ENCODE results near the gene TAB2. TPM values are rescaled to one million over a fixed set of nuclear protein-coding genes. Genes with fewer than 3 reads are reported as not detected.

TAB2 gene
- total and polyA plus RNA-seq, 2 experiments from 2014 or later, result 19.8 to 59.2 TPM

DNA sequence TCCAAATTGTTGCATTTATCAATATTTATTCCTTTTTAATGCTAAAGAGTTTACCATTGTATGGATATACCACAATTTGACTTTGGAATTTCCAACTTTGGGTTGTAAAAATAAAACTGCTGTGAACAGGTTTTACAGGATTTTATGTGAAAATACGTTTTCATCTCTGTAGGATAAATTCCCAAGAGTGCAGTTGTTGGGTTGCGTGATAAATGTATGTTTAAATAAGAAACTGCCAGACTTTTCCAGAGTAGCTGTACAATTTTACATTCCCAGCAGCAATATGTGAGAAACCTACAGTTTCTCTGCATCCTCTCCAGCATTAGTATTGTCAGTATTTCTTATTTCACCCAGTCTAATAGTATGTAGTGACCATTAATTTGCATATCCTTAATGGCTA lies 12.6 kb downstream of the TAB2 start:
- Mint-ChIP-seq H3K4me3 (no peak overlapping the region), H3K9me3 (no peaks in the 10 kb centered on the region), H3K4me1 (peaks cover 67% of the 10 kb centered on the region), H3K27me3 (ENCODE audit: insufficient read depth, low read depth, poor library complexity) (no peaks in the 10 kb centered on the region), H3K36me3 (ENCODE audit: low read depth) (no peaks in the 10 kb centered on the region), H3K27ac (no peak overlapping the region)
- Histone ChIP-seq H2AFZ (no peak overlapping the region), H3K27ac (ENCODE audit: low read depth) (no peak overlapping the region), H3K4me2 (peak overlapping the region; percentile 37; the same call in 1 of the 2 replicates), H3K27me3 (ENCODE audit: insufficient read depth) (no peaks in the 10 kb centered on the region), H3F3A (replicated peaks; ENCODE audit: low read depth) (no peaks in the 10 kb centered on the region), H3K4me1 (ENCODE audit: insufficient read depth) (peaks cover 69% of the 10 kb centered on the region), H4K20me1 (replicated peaks; ENCODE audit: insufficient read depth) (peaks cover 37% of the 10 kb centered on the region; the same call in 1 of the 2 replicates), H3K9me2 (ENCODE audit: insufficient read depth) (no peaks in the 10 kb centered on the region), H3K36me3 (ENCODE audit: insufficient read depth) (no peaks in the 10 kb centered on the region), H3K79me2 (replicated peaks; ENCODE audit: insufficient read depth) (peaks cover 100% of the 10 kb centered on the region), H3K4me3 (no peak overlapping the region)
- TF ChIP-seq JUNB (IDR thresholded peaks at IDR 0.05; ENCODE audit: unreplicated experiment), result no peak
- no peak for TF ChIP-seq NANOG (IDR thresholded peaks at IDR 0.05; ENCODE audit: borderline replicate concordance)
- no peak for DNase-seq (ENCODE audit: low spot score)
- ATAC-seq, result no peak

DNA sequence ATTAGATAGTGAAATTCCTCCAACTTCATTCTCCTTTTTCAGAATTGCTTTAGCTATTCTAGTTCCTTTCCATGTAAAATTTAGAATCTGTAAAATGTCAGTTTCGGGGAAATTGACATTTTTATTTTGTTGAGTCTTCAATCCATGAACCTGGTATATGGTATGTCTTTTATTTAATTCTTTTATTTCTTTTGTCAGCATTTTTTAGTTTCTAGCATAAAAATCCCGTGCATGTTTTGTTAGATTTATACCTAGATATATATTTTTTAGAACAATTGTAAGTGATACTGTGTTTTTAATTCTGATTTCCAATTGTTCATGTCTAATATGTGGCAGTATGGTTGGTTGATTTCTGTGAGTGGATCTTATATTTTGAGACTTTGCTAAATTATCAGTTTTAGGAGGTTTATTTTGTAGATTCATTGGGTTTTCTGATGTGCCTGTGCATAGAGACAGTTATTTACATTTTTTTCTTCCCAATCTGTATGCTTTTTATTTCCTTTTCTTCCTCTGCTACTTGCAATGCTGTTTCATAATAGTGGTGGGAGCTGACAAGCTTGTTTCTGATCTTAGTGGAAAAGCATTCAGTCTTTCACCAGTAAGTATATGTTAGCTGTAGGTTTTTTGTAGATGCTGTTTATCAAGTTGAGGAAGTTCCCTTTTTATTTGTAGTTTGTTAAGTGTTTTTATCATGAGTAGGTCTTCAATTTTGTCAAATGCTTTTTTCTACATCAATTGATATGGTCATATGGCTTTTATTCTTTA lies 13.7 kb downstream of the TAB2 start:
- no peak overlapping the region for H3K27ac ChIP-seq (ENCODE audit: low read depth)
- no peaks in the 10 kb centered on the region for H3K27me3 Mint-ChIP-seq (ENCODE audit: insufficient read depth, low read depth, poor library complexity)
- peaks cover 79% of the 10 kb centered on the region for H3K4me1 ChIP-seq (ENCODE audit: insufficient read depth)
- TF ChIP-seq CREB1 (CRISPR knock-in tag; IDR thresholded peaks at IDR 0.05; ENCODE audit: low read depth), result no peak
- no peak for TF ChIP-seq ZNF114 (CRISPR knock-in tag; IDR thresholded peaks at IDR 0.05)
- TF ChIP-seq, protein P1, sequence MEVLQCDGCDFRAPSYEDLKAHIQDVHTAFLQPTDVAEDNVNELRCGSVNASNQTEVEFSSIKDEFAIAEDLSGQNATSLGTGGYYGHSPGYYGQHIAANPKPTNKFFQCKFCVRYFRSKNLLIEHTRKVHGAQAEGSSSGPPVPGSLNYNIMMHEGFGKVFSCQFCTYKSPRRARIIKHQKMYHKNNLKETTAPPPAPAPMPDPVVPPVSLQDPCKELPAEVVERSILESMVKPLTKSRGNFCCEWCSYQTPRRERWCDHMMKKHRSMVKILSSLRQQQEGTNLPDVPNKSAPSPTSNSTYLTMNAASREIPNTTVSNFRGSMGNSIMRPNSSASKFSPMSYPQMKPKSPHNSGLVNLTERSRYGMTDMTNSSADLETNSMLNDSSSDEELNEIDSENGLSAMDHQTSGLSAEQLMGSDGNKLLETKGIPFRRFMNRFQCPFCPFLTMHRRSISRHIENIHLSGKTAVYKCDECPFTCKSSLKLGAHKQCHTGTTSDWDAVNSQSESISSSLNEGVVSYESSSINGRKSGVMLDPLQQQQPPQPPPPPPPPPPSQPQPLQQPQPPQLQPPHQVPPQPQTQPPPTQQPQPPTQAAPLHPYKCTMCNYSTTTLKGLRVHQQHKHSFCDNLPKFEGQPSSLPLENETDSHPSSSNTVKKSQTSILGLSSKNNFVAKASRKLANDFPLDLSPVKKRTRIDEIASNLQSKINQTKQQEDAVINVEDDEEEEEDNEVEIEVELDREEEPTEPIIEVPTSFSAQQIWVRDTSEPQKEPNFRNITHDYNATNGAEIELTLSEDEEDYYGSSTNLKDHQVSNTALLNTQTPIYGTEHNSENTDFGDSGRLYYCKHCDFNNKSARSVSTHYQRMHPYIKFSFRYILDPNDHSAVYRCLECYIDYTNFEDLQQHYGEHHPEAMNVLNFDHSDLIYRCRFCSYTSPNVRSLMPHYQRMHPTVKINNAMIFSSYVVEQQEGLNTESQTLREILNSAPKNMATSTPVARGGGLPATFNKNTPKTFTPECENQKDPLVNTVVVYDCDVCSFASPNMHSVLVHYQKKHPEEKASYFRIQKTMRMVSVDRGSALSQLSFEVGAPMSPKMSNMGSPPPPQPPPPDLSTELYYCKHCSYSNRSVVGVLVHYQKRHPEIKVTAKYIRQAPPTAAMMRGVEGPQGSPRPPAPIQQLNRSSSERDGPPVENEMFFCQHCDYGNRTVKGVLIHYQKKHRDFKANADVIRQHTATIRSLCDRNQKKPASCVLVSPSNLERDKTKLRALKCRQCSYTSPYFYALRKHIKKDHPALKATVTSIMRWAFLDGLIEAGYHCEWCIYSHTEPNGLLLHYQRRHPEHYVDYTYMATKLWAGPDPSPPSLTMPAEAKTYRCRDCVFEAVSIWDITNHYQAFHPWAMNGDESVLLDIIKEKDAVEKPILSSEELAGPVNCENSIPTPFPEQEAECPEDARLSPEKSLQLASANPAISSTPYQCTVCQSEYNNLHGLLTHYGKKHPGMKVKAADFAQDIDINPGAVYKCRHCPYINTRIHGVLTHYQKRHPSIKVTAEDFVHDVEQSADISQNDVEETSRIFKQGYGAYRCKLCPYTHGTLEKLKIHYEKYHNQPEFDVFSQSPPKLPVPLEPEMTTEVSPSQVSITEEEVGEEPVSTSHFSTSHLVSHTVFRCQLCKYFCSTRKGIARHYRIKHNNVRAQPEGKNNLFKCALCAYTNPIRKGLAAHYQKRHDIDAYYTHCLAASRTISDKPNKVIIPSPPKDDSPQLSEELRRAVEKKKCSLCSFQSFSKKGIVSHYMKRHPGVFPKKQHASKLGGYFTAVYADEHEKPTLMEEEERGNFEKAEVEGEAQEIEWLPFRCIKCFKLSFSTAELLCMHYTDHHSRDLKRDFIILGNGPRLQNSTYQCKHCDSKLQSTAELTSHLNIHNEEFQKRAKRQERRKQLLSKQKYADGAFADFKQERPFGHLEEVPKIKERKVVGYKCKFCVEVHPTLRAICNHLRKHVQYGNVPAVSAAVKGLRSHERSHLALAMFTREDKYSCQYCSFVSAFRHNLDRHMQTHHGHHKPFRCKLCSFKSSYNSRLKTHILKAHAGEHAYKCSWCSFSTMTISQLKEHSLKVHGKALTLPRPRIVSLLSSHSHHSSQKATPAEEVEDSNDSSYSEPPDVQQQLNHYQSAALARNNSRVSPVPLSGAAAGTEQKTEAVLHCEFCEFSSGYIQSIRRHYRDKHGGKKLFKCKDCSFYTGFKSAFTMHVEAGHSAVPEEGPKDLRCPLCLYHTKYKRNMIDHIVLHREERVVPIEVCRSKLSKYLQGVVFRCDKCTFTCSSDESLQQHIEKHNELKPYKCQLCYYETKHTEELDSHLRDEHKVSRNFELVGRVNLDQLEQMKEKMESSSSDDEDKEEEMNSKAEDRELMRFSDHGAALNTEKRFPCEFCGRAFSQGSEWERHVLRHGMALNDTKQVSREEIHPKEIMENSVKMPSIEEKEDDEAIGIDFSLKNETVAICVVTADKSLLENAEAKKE (CRISPR knock-in tag; IDR thresholded peaks at IDR 0.05), result no peak
- TF ChIP-seq EZH2 (IDR thresholded peaks at IDR 0.05; ENCODE audit: low read depth, unreplicated experiment), result no peak
- no peak for TF ChIP-seq ZNF331 (CRISPR knock-in tag; IDR thresholded peaks at IDR 0.05; ENCODE audit: low read depth)
- TF ChIP-seq NANOG (IDR thresholded peaks at IDR 0.05; ENCODE audit: borderline replicate concordance), result no peak
- no peak for TF ChIP-seq POLR2AphosphoS5 (IDR thresholded peaks at IDR 0.05; ENCODE audit: low read depth)
- TF ChIP-seq, protein P2, sequence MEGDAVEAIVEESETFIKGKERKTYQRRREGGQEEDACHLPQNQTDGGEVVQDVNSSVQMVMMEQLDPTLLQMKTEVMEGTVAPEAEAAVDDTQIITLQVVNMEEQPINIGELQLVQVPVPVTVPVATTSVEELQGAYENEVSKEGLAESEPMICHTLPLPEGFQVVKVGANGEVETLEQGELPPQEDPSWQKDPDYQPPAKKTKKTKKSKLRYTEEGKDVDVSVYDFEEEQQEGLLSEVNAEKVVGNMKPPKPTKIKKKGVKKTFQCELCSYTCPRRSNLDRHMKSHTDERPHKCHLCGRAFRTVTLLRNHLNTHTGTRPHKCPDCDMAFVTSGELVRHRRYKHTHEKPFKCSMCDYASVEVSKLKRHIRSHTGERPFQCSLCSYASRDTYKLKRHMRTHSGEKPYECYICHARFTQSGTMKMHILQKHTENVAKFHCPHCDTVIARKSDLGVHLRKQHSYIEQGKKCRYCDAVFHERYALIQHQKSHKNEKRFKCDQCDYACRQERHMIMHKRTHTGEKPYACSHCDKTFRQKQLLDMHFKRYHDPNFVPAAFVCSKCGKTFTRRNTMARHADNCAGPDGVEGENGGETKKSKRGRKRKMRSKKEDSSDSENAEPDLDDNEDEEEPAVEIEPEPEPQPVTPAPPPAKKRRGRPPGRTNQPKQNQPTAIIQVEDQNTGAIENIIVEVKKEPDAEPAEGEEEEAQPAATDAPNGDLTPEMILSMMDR (conservative IDR thresholded peaks at IDR 0.05; ENCODE audit: low read depth in 2 of 2), result no peak
- no peak for TF ChIP-seq EZH2phosphoT487 (IDR thresholded peaks at IDR 0.05; ENCODE audit: unreplicated experiment)
- no peak for TF ChIP-seq STAT1 (IDR thresholded peaks at IDR 0.05; ENCODE audit: unreplicated experiment)
- TF ChIP-seq, protein P3, sequence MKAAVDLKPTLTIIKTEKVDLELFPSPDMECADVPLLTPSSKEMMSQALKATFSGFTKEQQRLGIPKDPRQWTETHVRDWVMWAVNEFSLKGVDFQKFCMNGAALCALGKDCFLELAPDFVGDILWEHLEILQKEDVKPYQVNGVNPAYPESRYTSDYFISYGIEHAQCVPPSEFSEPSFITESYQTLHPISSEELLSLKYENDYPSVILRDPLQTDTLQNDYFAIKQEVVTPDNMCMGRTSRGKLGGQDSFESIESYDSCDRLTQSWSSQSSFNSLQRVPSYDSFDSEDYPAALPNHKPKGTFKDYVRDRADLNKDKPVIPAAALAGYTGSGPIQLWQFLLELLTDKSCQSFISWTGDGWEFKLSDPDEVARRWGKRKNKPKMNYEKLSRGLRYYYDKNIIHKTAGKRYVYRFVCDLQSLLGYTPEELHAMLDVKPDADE (IDR thresholded peaks at IDR 0.05), result no peak

More for the DNA sequence above, 13.7 kb downstream of the TAB2 start:
- H3F3A ChIP-seq (replicated peaks; ENCODE audit: low read depth), result no peaks in the 10 kb centered on the region
- Mint-ChIP-seq H3K36me3 (ENCODE audit: low read depth) (no peaks in the 10 kb centered on the region), H3K4me3 (no peak overlapping the region), H3K9me3 (no peaks in the 10 kb centered on the region), H3K27ac (peak overlapping the region; percentile 30; the same call in 1 of the 2 replicates), H3K4me1 (peaks cover 72% of the 10 kb centered on the region)
- no peak overlapping the region for H2AFZ ChIP-seq
- peaks cover 37% of the 10 kb centered on the region; the same call in 1 of the 2 replicates for H4K20me1 ChIP-seq (replicated peaks; ENCODE audit: insufficient read depth)
- H3K4me2 ChIP-seq, result peak overlapping the region; percentile 37; the same call in 1 of the 2 replicates
- DNase-seq (ENCODE audit: low spot score) (no peak), ATAC-seq (no peak)
- H3K4me3 ChIP-seq, result no peak overlapping the region
- peaks cover 100% of the 10 kb centered on the region for H3K79me2 ChIP-seq (replicated peaks; ENCODE audit: insufficient read depth)
- H3K27me3 ChIP-seq (ENCODE audit: insufficient read depth), result no peaks in the 10 kb centered on the region
- H3K36me3 ChIP-seq (ENCODE audit: insufficient read depth), result no peaks in the 10 kb centered on the region
- H3K9me2 ChIP-seq (ENCODE audit: insufficient read depth), result no peaks in the 10 kb centered on the region
